PC-3 (cell line): ENCODE data around the gene SMG1. TPM values are rescaled to one million over a fixed set of nuclear protein-coding genes. Genes with fewer than 3 reads are reported as not detected.

ENCODE experiments used
- ATAC-seq: fragments of 200-7000 bp; cut with Tn5 transposase; 2 replicates; pipeline ENCODE4 v1.9.1; 2020; ENCODE audit warnings: mild to moderate bottlenecking, moderate library complexity
- BruUV-seq: library from RNA; stranded (reverse); fragments of 400-500 nt; replicated peaks from 2 replicates; lab custom pipeline; 2021; lab: Mats Ljungman, UMichigan
- CTCF ChIA-PET: fragments of 300-600 bp; sonication (Branson Sonifier 250); formaldehyde crosslinking; loops from one replicate; lab custom pipeline; 2022; ENCODE audit warnings: antibody characterized with exemption; lab: Charles Lee
- POLR2A ChIA-PET: fragments of 300-600 bp; sonication (Branson Sonifier 250); formaldehyde crosslinking; loops from one replicate; lab custom pipeline; 2022; ENCODE audit warnings: antibody characterized with exemption; ENCODE audit not compliant: unreplicated experiment; lab: Charles Lee
- DNase-seq: peaks from one replicate; pipeline ENCODE4 v3.0.0-alpha.2; 2015
- H2AFZ ChIP-seq: fragments of 300-600 bp; sonication (generic); 2 replicates; pipeline ENCODE4 v1.6.0; 2016; ENCODE audit warnings: antibody characterized with exemption, low read length
- H3F3A ChIP-seq: fragments of 300-600 bp; sonication (generic); one replicate; pipeline ENCODE4 v1.6.0; 2017; ENCODE audit warnings: antibody characterized with exemption, low read length, control low read depth, mild to moderate bottlenecking; ENCODE audit not compliant: unreplicated experiment
- H3K27ac ChIP-seq: fragments of 300-600 bp; sonication (generic); 2 replicates; pipeline ENCODE4 v1.5.1; 2016; ENCODE audit warnings: mild to moderate bottlenecking, low read length
- H3K27me3 ChIP-seq: fragments of 300-600 bp; sonication (generic); 2 replicates; pipeline ENCODE4 v1.6.1; 2016; ENCODE audit warnings: low read length, mixed read lengths
- H3K36me3 ChIP-seq: fragments of 300-600 bp; sonication (generic); 2 replicates; pipeline ENCODE4 v1.6.1; 2016; ENCODE audit warnings: low read depth, mixed run types, low read length, mixed read lengths
- H3K4me1 ChIP-seq: fragments of 300-600 bp; sonication (generic); 2 replicates; pipeline ENCODE4 v1.5.1; 2016; ENCODE audit warnings: low read length; ENCODE audit not compliant: insufficient read depth
- H3K4me2 ChIP-seq: fragments of 300-600 bp; sonication (generic); 2 replicates; pipeline ENCODE4 v1.6.0; 2016; ENCODE audit warnings: low read length
- H3K4me3 ChIP-seq: fragments of 300-600 bp; sonication (generic); 2 replicates; pipeline ENCODE4 v1.5.1; 2016; ENCODE audit warnings: mild to moderate bottlenecking, low read length, mixed read lengths
- H3K79me2 ChIP-seq: fragments of 300-600 bp; sonication (generic); 2 replicates; pipeline ENCODE4 v1.6.1; 2017; ENCODE audit warnings: low read length, mixed read lengths
- H3K9ac ChIP-seq: fragments of 300-600 bp; sonication (generic); 2 replicates; pipeline ENCODE4 v1.6.0; 2016; ENCODE audit warnings: mild to moderate bottlenecking, low read length
- H3K9me2 ChIP-seq: fragments of 300-600 bp; sonication (generic); replicated peaks from 2 replicates; pipeline ENCODE4 v1.6.1; 2016; ENCODE audit warnings: mixed run types, low read length, mixed read lengths
- H3K9me3 ChIP-seq: fragments of 300-600 bp; sonication (generic); 2 replicates; pipeline ENCODE4 v1.6.1; 2016; ENCODE audit warnings: low read length, mixed read lengths
- H4K20me1 ChIP-seq: fragments of 300-600 bp; sonication (generic); 2 replicates; pipeline ENCODE4 v1.6.1; 2016; ENCODE audit warnings: low read length, mixed read lengths
- CTCF ChIP-seq: fragments of 300-600 bp; sonication (generic); conservative IDR thresholded peaks from 2 replicates; pipeline ENCODE4 v1.5.1; 2017; ENCODE audit warnings: antibody characterized with exemption, low read depth, mild to moderate bottlenecking, low read length
- EZH2 ChIP-seq: fragments of 300-600 bp; sonication (generic); IDR thresholded peaks from one replicate; pipeline ENCODE4 v1.6.1; 2017; ENCODE audit warnings: antibody characterized with exemption, mild to moderate bottlenecking, low read length; ENCODE audit not compliant: unreplicated experiment
- EZH2phosphoT487 ChIP-seq: fragments of 300-600 bp; sonication (generic); IDR thresholded peaks from 2 replicates; pipeline ENCODE4 v1.6.1; 2018; ENCODE audit warnings: mild to moderate bottlenecking, antibody characterized with exemption, low read length, borderline replicate concordance
- intact Hi-C: fragments of 100-400 bp; cut with micrococcal nuclease; formaldehyde crosslinking; loops from 2 replicates; pipeline ENCODE4 v1.9.0; 2023
- total RNA-seq: library from RNA; depleted of rRNA; stranded (reverse); fragments of >200 nt; gene quantifications from 2 replicates; pipeline ENCODE4 v1.2.3, GENCODE V29; 2014

The SMG1 gene
- total RNA-seq, 1 experiment from 2014 or later: 37.6 TPM

GRCh38 chr16:18945233-18945632 is 19.0 kb upstream of the SMG1 start:
- BruUV-seq: no TSS peak
- Histone ChIP-seq H3K4me3 (no peak overlapping the region), H3K9ac (no peak overlapping the region), H4K20me1 (no peaks in the 10 kb centered on the region), H2AFZ (no peak overlapping the region), H3K27me3 (no peaks in the 10 kb centered on the region), H3K4me2 (no peak overlapping the region), H3K9me2 (no peaks in the 10 kb centered on the region), H3F3A (no peaks in the 10 kb centered on the region), H3K27ac (no peak overlapping the region), H3K36me3 (no peaks in the 10 kb centered on the region), H3K9me3 (no peaks in the 10 kb centered on the region), H3K4me1 (peaks cover 7% of the 10 kb centered on the region; the same call in 1 of the 2 replicates), H3K79me2 (no peaks in the 10 kb centered on the region)
- DNase-seq: no peak
- intact Hi-C loops: no loop called here
- ATAC-seq: no peak
- POLR2A ChIA-PET: no interaction called here
- no peak for TF ChIP-seq CTCF
- no peak for TF ChIP-seq EZH2
- TF ChIP-seq EZH2phosphoT487: no peak
- CTCF ChIA-PET: interaction anchor here (0.9 kb wide), 1 partner anchor 201 kb away, joined by 3 read pairs; no protein-coding TSS in a partner anchor

DNA sequence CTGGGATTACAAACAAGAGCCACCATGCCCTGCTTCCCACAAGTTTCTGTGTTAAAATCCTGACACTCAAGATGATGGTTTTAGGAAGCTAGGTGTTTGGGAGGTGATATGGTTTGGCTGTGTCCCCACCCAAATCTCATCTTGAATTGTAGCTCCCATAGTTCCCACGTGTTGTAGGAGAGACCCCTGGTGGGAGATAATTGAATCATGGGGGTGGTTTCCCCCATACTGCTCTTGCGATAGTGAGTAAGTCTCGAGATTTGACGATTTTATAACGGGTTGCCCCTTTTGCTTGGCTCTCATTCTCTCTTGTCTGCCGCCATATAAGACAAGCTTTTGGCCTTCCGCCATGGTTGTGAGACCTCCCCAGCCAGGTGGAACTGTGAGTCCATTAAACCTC is 17.2 kb upstream of the SMG1 start:
- Histone ChIP-seq H3K9me3 (no peaks in the 10 kb centered on the region), H3K27ac (no peak overlapping the region), H3K4me1 (peaks cover 11% of the 10 kb centered on the region; the same call in 1 of the 2 replicates), H3K79me2 (no peaks in the 10 kb centered on the region), H4K20me1 (no peaks in the 10 kb centered on the region), H3K27me3 (no peaks in the 10 kb centered on the region), H2AFZ (no peak overlapping the region), H3K4me2 (no peak overlapping the region), H3F3A (no peaks in the 10 kb centered on the region), H3K4me3 (no peak overlapping the region), H3K36me3 (no peaks in the 10 kb centered on the region), H3K9me2 (no peaks in the 10 kb centered on the region), H3K9ac (no peak overlapping the region)
- BruUV-seq: no TSS peak
- intact Hi-C loops: no loop called here
- no peak for DNase-seq
- CTCF ChIA-PET: no interaction called here
- POLR2A ChIA-PET: no interaction called here
- TF ChIP-seq EZH2: no peak
- no peak for TF ChIP-seq EZH2phosphoT487
- TF ChIP-seq CTCF: no peak
- ATAC-seq: no peak

DNA sequence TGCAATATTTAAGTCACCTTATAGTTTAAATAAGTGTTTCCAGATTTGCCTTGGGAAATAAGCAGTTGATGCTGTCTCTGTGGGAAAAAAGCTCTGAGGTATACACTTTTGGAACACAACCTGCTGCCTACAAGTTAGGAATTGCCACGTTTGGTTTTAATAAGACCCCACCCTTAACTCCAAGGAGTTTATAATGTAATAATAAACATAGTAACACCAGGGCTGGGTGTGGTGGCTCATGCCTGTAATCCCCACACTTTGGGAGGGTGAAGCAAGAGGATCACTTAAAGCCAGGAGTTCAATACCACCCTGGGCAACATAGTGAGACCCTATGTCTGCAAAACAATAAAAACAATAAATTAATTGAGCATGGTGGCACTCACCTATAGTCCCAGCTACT is 15.9 kb upstream of the SMG1 start:
- TF ChIP-seq EZH2phosphoT487 (no peak), CTCF (no peak), EZH2 (no peak)
- Histone ChIP-seq H2AFZ (no peak overlapping the region), H4K20me1 (no peaks in the 10 kb centered on the region), H3K27ac (no peak overlapping the region), H3K9ac (no peak overlapping the region), H3K27me3 (no peaks in the 10 kb centered on the region), H3K36me3 (no peaks in the 10 kb centered on the region), H3K9me3 (no peaks in the 10 kb centered on the region), H3K79me2 (no peaks in the 10 kb centered on the region), H3K4me1 (peaks cover 4% of the 10 kb centered on the region; the same call in 1 of the 2 replicates), H3K9me2 (no peaks in the 10 kb centered on the region), H3F3A (no peaks in the 10 kb centered on the region), H3K4me2 (no peak overlapping the region), H3K4me3 (no peak overlapping the region)
- ATAC-seq: no peak
- ChIA-PET POLR2A (no interaction called here), CTCF (no interaction called here)
- intact Hi-C loops: no loop called here
- no TSS peak for BruUV-seq
- no peak for DNase-seq
